IMR-90 (cell line): ENCODE measurements around the gene NPHP4. TPM values are rescaled to one million over a fixed set of nuclear protein-coding genes. Genes with fewer than 3 reads are reported as not detected.

Source experiments
- ATAC-seq: fragments of 200-7000 bp; cut with Tn5 transposase; 2 replicates; pipeline ENCODE4 v1.9.1; 2020; ENCODE audit warnings: low read depth, mild to moderate bottlenecking, moderate library complexity
- BruUV-seq: library from RNA; stranded (reverse); fragments of 400-500 nt; replicated peaks from 2 replicates; lab custom pipeline; 2021; lab: Mats Ljungman, UMichigan
- CTCF ChIA-PET: fragments of 300-600 bp; formaldehyde crosslinking; extraction: SDS; loops from one replicate; lab custom pipeline; 2021; ENCODE audit warnings: antibody characterized with exemption; lab: Yijun Ruan, JAX
- POLR2A ChIA-PET: fragments of 300-600 bp; sonication (Branson Sonifier 250); formaldehyde crosslinking; loops from one replicate; lab custom pipeline; 2022; ENCODE audit warnings: antibody characterized with exemption; ENCODE audit not compliant: unreplicated experiment; lab: Charles Lee
- DNase-seq: peaks from one replicate; pipeline ENCODE4 v3.0.0; 2013
- H2AFZ ChIP-seq: replicated peaks from 2 replicates; pipeline ENCODE3; 2013; ENCODE audit warnings: low read length, mild to moderate bottlenecking; ENCODE audit not compliant: poor library complexity
- H2AK5ac ChIP-seq: 2 replicates; pipeline ENCODE4 v1.6.1; 2013; ENCODE audit warnings: low read depth, low read length, inconsistent platforms
- H2AK9ac ChIP-seq: replicated peaks from 2 replicates; pipeline ENCODE3; 2013; ENCODE audit warnings: mild to moderate bottlenecking, low read depth, low read length, moderate library complexity; ENCODE audit not compliant: poor library complexity
- H2BK120ac ChIP-seq: 2 replicates; pipeline ENCODE4 v1.6.1; 2013; ENCODE audit warnings: low read depth, low read length, inconsistent platforms
- H2BK15ac ChIP-seq: 3 replicates; pipeline ENCODE4 v1.6.1; 2013; ENCODE audit warnings: low read depth, low read length, inconsistent platforms
- H2BK20ac ChIP-seq: 2 replicates; pipeline ENCODE4 v1.6.1; 2013; ENCODE audit warnings: low read depth, mild to moderate bottlenecking, inconsistent platforms, low read length, moderate library complexity
- H2BK5ac ChIP-seq: 2 replicates; pipeline ENCODE4 v1.6.1; 2013; ENCODE audit warnings: mild to moderate bottlenecking, low read depth, low read length, inconsistent platforms; ENCODE audit not compliant: poor library complexity, severe bottlenecking
- H3K14ac ChIP-seq: replicated peaks from 2 replicates; pipeline ENCODE4 v1.6.1; 2013; ENCODE audit warnings: low read depth, low read length, inconsistent platforms
- H3K18ac ChIP-seq: 2 replicates; pipeline ENCODE4 v1.6.1; 2013; ENCODE audit warnings: low read depth, low read length, control low read depth
- H3K23ac ChIP-seq: 2 replicates; pipeline ENCODE4 v1.6.1; 2013; ENCODE audit warnings: low read depth, low read length, inconsistent platforms
- H3K27ac ChIP-seq: 2 replicates; pipeline ENCODE4 v1.5.1; 2013; ENCODE audit warnings: mild to moderate bottlenecking, control low read depth, low read length; ENCODE audit not compliant: insufficient read depth
- H3K27me3 ChIP-seq: 2 replicates; pipeline ENCODE4 v1.6.1; 2013; ENCODE audit warnings: low read length; ENCODE audit not compliant: control insufficient read depth, insufficient read depth
- H3K36me3 ChIP-seq: 2 replicates; pipeline ENCODE4 v1.6.1; 2013; ENCODE audit warnings: low read length, mixed read lengths; ENCODE audit not compliant: control insufficient read depth, insufficient read depth
- H3K4ac ChIP-seq: 2 replicates; pipeline ENCODE4 v1.6.1; 2013; ENCODE audit warnings: low read depth, low read length, inconsistent platforms
- H3K4me1 ChIP-seq: 2 replicates; pipeline ENCODE4 v1.6.1; 2013; ENCODE audit warnings: low read length, mixed read lengths; ENCODE audit not compliant: control insufficient read depth, insufficient read depth
- H3K4me2 ChIP-seq: 2 replicates; pipeline ENCODE4 v1.6.1; 2013; ENCODE audit warnings: low read depth, mild to moderate bottlenecking, control low read depth, low read length, moderate library complexity
- H3K4me3 ChIP-seq: 2 replicates; pipeline ENCODE4 v1.5.1; 2013; ENCODE audit warnings: low read depth, mild to moderate bottlenecking, control low read depth, low read length, moderate library complexity; ENCODE audit not compliant: insufficient read depth
- H3K56ac ChIP-seq: 2 replicates; pipeline ENCODE4 v1.6.1; 2013; ENCODE audit warnings: low read length, inconsistent platforms; ENCODE audit not compliant: insufficient read depth; ENCODE audit errors: extremely low read depth
- H3K79me1 ChIP-seq, 2 experiments: 2 replicates each; pipeline ENCODE4 v1.6.1; 2013; ENCODE audit warnings: low read length in 2 of 2, inconsistent platforms in 1 of 2, low read depth in 1 of 2
- H3K9ac ChIP-seq: 2 replicates; pipeline ENCODE4 v1.6.1; 2013; ENCODE audit warnings: low read depth, low read length, control low read depth
- H3K9me1 ChIP-seq: 2 replicates; pipeline ENCODE4 v1.6.1; 2013; ENCODE audit warnings: low read length, inconsistent platforms; ENCODE audit not compliant: insufficient read depth
- H3K9me3 ChIP-seq: 2 replicates; pipeline ENCODE4 v1.6.1; 2013; ENCODE audit warnings: low read length; ENCODE audit not compliant: control insufficient read depth, insufficient read depth
- H4K20me1 ChIP-seq: 2 replicates; pipeline ENCODE4 v1.6.1; 2013; ENCODE audit warnings: low read length, inconsistent platforms; ENCODE audit not compliant: insufficient read depth
- H4K5ac ChIP-seq: 2 replicates; pipeline ENCODE4 v1.6.1; 2013; ENCODE audit warnings: mild to moderate bottlenecking, low read depth, low read length, control low read depth
- H4K8ac ChIP-seq, 2 experiments: 2 replicates each; pipeline ENCODE4 v1.6.1; 2013; ENCODE audit warnings: low read depth in 2 of 2, low read length in 2 of 2, control low read depth in 1 of 2, inconsistent platforms in 1 of 2
- H4K91ac ChIP-seq: 2 replicates; pipeline ENCODE4 v1.6.1; 2013; ENCODE audit warnings: low read depth, low read length, inconsistent platforms; ENCODE audit not compliant: insufficient read depth
- CHD1 ChIP-seq: IDR thresholded peaks from 2 replicates; pipeline ENCODE4 v1.6.1; 2012; ENCODE audit warnings: low read depth, low read length, improper control_type of control experiment
- CTCF ChIP-seq: conservative IDR thresholded peaks from 2 replicates; pipeline ENCODE4 v1.5.1; 2012; ENCODE audit warnings: mild to moderate bottlenecking, low read depth, low read length, improper control_type of control experiment
- ELK1 ChIP-seq: fragments of 150-350 bp; IDR thresholded peaks from 2 replicates; pipeline ENCODE4 v1.6.1; 2016; ENCODE audit warnings: low read depth, mild to moderate bottlenecking, low read length, moderate library complexity, borderline replicate concordance
- FOS ChIP-seq: fragments of 150-350 bp; IDR thresholded peaks from 2 replicates; pipeline ENCODE4 v1.6.1; 2016; ENCODE audit warnings: low read depth, low read length
- MAZ ChIP-seq: IDR thresholded peaks from 2 replicates; pipeline ENCODE4 v1.6.1; 2012; ENCODE audit warnings: low read depth, mild to moderate bottlenecking, low read length, improper control_type of control experiment, moderate library complexity, borderline replicate concordance
- MXI1 ChIP-seq: IDR thresholded peaks from 2 replicates; pipeline ENCODE4 v1.6.1; 2012; ENCODE audit warnings: low read depth, mild to moderate bottlenecking, low read length, moderate library complexity, borderline replicate concordance
- RAD21 ChIP-seq: IDR thresholded peaks from 2 replicates; pipeline ENCODE4 v1.6.1; 2012; ENCODE audit warnings: low read length, improper control_type of control experiment
- RFX5 ChIP-seq: IDR thresholded peaks from 2 replicates; pipeline ENCODE4 v1.8.0; 2012; ENCODE audit warnings: low read depth, mild to moderate bottlenecking, low read length, moderate library complexity
- SMC3 ChIP-seq: fragments of 150-350 bp; IDR thresholded peaks from 2 replicates; pipeline ENCODE4 v1.6.1; 2016; ENCODE audit warnings: low read depth, mild to moderate bottlenecking, antibody characterized with exemption, low read length, moderate library complexity
- USF2 ChIP-seq: fragments of 150-350 bp; IDR thresholded peaks from 2 replicates; pipeline ENCODE4 v1.6.1; 2017; ENCODE audit warnings: mild to moderate bottlenecking, antibody characterized with exemption, low read length, low read depth
- WGBS, 2 experiments: methylation state at CpG; one replicate each; pipeline versions ENCODE4 v1.1.5 to v1.1.7; 2013; ENCODE audit warnings: missing lambda C conversion rate in 2 of 2; ENCODE audit not compliant: insufficient read length in 1 of 2; ENCODE audit errors: extremely low coverage in 2 of 2; 5-methylcytosine and 5-hydroxymethylcytosine counted together
- dilution Hi-C: fragments of 300-500 bp; cut with HindIII; formaldehyde crosslinking; loops from one replicate; pipeline ENCODE4 v1.14.3; 2018; ENCODE audit warnings: low sequenced_read_pairs; ENCODE audit not compliant: unreplicated experiment
- in situ Hi-C: fragments of 300-500 bp; cut with MboI; formaldehyde crosslinking; loops from 3 replicates; pipeline ENCODE4 v1.14.3; 2019; ENCODE audit warnings: low sequenced_read_pairs, inconsistent platforms, mixed read lengths
- intact Hi-C: fragments of 100-400 bp; cut with micrococcal nuclease; formaldehyde crosslinking; loops from 2 replicates; pipeline ENCODE4 v1.10.0; 2022
- polyA plus RNA-seq, 3 experiments: library from polyadenylated mRNA; depleted of rRNA; stranded (reverse); fragments of >200 nt; gene quantifications; 2 replicates each; pipeline ENCODE4 v1.2.3, GENCODE V29; 2012; ENCODE audit warnings: low replicate concordance in 1 of 3
- total RNA-seq: library from RNA; depleted of rRNA; stranded (reverse); fragments of >200 nt; gene quantifications from 2 replicates; pipeline ENCODE4 v1.2.3, GENCODE V29; 2012

The NPHP4 gene
- total and polyA plus RNA-seq, 2 of the 4 experiments (the other 2 are of a cell fraction), result 2.0 to 5.5 TPM

GRCh38 chr1:5836776-5837440 lies 155.3 kb downstream of the NPHP4 start:
- Histone ChIP-seq H3K56ac (no peak overlapping the region), H4K20me1 (no peaks in the 10 kb centered on the region), H3K18ac (no peak overlapping the region), H2BK15ac (no peak overlapping the region), H2AK9ac (no peak overlapping the region), H3K14ac (no peak overlapping the region), H2BK5ac (no peak overlapping the region), H2BK120ac (no peak overlapping the region), H4K5ac (no peak overlapping the region), H4K91ac (no peak overlapping the region), H3K23ac (no peak overlapping the region), H4K8ac (no peak overlapping the region), H3K79me1 (no peaks in the 10 kb centered on the region), H3K27ac (no peak overlapping the region), H3K4ac (no peak overlapping the region), H2AFZ (no peak overlapping the region), H3K9me3 (no peaks in the 10 kb centered on the region), H2BK20ac (no peak overlapping the region), H3K4me1 (no peaks in the 10 kb centered on the region), H3K27me3 (no peaks in the 10 kb centered on the region), H3K36me3 (no peaks in the 10 kb centered on the region), H2AK5ac (no peak overlapping the region), H3K9ac (no peak overlapping the region), H3K4me2 (no peak overlapping the region), H3K9me1 (no peaks in the 10 kb centered on the region), H3K4me3 (no peak overlapping the region)
- 29% methylated on average over 5 of the region's 17 CpGs; no CpG with 5 or more reads in 1 of the 2 experiments for WGBS, 2 experiments
- intact Hi-C loops (no loop called here), dilution Hi-C loops (no loop called here), in situ Hi-C loops (no loop called here)
- POLR2A ChIA-PET, result no interaction called here
- CTCF ChIA-PET, result no interaction called here
- no peak for TF ChIP-seq CTCF
- TF ChIP-seq SMC3, result no peak
- no peak for TF ChIP-seq RFX5
- no peak for TF ChIP-seq CHD1
- TF ChIP-seq MXI1, result no peak
- no peak for TF ChIP-seq RAD21
- TF ChIP-seq FOS, result no peak
- TF ChIP-seq ELK1, result no peak
- TF ChIP-seq MAZ, result no peak
- no peak for TF ChIP-seq USF2
- no peak for DNase-seq
- ATAC-seq, result no peak
- no TSS peak for BruUV-seq
